BLaER1 (cell line): Measurements from ENCODE around the gene SGMS1.

ENCODE experiments used
- H3K27ac ChIP-seq: shearing (Covaris generic); formaldehyde crosslinking; 2 replicates; pipeline ENCODE4 v1.8.1; 2022
- H3K27me3 ChIP-seq: shearing (Covaris generic); formaldehyde crosslinking; 2 replicates; pipeline ENCODE4 v1.8.1; 2022
- H3K36me3 ChIP-seq: shearing (Covaris generic); formaldehyde crosslinking; 2 replicates; pipeline ENCODE4 v1.8.1; 2022
- H3K4me1 ChIP-seq: shearing (Covaris generic); formaldehyde crosslinking; 2 replicates; pipeline ENCODE4 v1.8.1; 2022
- H3K4me2 ChIP-seq: shearing (Covaris generic); formaldehyde crosslinking; 2 replicates; pipeline ENCODE4 v1.8.1; 2022
- H3K4me3 ChIP-seq: shearing (Covaris generic); formaldehyde crosslinking; 2 replicates; pipeline ENCODE4 v1.8.1; 2022
- H3K9ac ChIP-seq: shearing (Covaris generic); formaldehyde crosslinking; 2 replicates; pipeline ENCODE4 v1.8.1; 2022
- H3K9me3 ChIP-seq: shearing (Covaris generic); formaldehyde crosslinking; 2 replicates; pipeline ENCODE4 v1.8.1; 2022
- H4K20me1 ChIP-seq: shearing (Covaris generic); formaldehyde crosslinking; 2 replicates; pipeline ENCODE4 v1.8.1; 2022
- Cebpa-rat ChIP-seq: shearing (Covaris generic); IDR thresholded peaks from 2 replicates; pipeline ENCODE4 v1.8.1; 2022

Gene SGMS1

DNA sequence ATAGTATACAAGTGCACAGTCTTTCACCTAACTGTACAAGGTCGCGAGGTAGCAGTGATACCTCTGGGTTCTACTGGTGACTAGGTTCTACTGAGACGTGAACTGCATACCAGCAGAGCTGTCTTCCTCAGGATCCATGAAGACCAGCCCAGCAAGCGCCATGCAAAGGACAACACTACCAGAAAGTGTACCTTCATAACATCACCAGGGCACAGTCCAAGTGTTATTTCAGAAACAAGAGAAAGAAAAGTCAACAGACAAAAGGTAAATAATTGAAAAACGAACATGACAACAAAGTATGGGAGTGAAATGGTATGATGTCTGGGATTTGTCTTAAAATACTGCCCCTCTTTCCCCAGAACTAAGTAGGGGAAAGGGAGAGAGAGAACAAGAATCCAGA, 231.3 kb downstream of the SGMS1 start:
- no peak overlapping the region for H3K4me2 ChIP-seq
- H4K20me1 ChIP-seq: no peaks in the 10 kb centered on the region
- no peak overlapping the region for H3K4me3 ChIP-seq
- H3K36me3 ChIP-seq: no peaks in the 10 kb centered on the region
- H3K27ac ChIP-seq: no peak overlapping the region
- no peak overlapping the region for H3K9ac ChIP-seq
- TF ChIP-seq Cebpa-rat: no peak
- H3K9me3 ChIP-seq: no peaks in the 10 kb centered on the region
- peaks cover 18% of the 10 kb centered on the region; the same call in 1 of the 2 replicates for H3K4me1 ChIP-seq
- H3K27me3 ChIP-seq: no peaks in the 10 kb centered on the region

DNA sequence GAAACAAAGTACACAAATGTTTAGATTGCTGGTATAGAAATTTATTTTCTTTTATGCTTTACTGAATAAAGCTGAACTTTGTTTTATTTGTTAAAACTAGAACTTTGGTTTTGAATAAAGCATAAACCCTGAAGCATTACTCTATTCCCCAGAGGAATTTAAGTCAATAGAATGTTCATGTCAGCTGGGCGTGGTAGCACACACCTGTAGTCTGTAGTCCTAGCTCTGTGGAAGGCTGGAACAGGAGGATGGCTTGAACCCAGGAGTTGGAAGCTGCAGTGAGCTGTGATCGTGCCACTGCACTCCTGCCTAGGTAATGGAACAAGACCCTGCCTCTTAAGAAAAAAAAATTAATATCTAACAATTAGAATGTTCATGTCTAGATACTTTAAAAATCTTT, 233.5 kb downstream of the SGMS1 start:
- H3K27ac ChIP-seq: no peak overlapping the region
- no peaks in the 10 kb centered on the region for H3K9me3 ChIP-seq
- no peak overlapping the region for H3K4me2 ChIP-seq
- no peak for TF ChIP-seq Cebpa-rat
- peaks cover 14% of the 10 kb centered on the region; the same call in 1 of the 2 replicates for H3K4me1 ChIP-seq
- no peaks in the 10 kb centered on the region for H3K36me3 ChIP-seq
- H3K9ac ChIP-seq: no peak overlapping the region
- H3K27me3 ChIP-seq: no peaks in the 10 kb centered on the region
- no peak overlapping the region for H3K4me3 ChIP-seq
- H4K20me1 ChIP-seq: no peaks in the 10 kb centered on the region

DNA sequence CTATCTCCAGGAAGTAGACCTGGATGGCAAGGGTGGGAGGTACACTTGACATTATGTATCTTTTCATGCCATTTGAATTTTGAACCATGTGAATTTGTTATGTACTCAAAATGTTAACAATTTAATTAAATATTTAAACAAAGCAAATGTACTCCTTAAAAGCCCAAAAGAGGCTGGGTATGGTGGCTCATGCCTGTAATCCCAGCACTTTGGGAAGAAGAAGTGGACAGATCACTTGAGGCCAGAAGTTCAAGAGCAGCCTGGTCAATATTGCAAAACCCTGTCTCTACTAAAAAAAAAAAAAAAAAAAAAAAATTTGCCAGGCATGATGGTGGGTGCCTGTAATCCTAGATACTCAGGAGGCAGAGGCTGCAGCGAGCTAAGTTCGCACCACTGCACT, 235.6 kb downstream of the SGMS1 start:
- H3K9me3 ChIP-seq: no peaks in the 10 kb centered on the region
- no peaks in the 10 kb centered on the region for H3K27me3 ChIP-seq
- no peak overlapping the region for H3K4me3 ChIP-seq
- no peak for TF ChIP-seq Cebpa-rat
- H3K9ac ChIP-seq: no peak overlapping the region
- no peak overlapping the region for H3K4me2 ChIP-seq
- H4K20me1 ChIP-seq: no peaks in the 10 kb centered on the region
- H3K27ac ChIP-seq: no peak overlapping the region
- H3K4me1 ChIP-seq: peaks cover 14% of the 10 kb centered on the region; the same call in 1 of the 2 replicates
- no peaks in the 10 kb centered on the region for H3K36me3 ChIP-seq

DNA sequence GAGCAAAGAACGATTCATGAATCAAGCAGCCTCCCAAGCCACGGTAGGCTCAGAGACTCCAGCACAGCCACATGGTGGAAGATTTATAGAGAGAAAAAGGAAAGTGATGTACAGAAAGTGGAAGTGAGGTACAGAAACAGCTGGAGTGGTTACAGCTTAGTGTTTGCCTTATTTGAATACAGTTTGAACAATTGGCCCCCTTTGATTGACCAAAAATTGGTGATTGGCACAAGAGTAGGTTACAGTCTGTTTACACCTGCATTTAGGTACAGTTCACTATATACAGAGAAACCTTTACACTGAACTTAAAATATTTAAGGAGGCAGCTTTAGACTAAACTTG, 236.1 kb downstream of the SGMS1 start:
- Histone ChIP-seq H4K20me1 (no peaks in the 10 kb centered on the region), H3K27me3 (no peaks in the 10 kb centered on the region), H3K27ac (no peak overlapping the region), H3K36me3 (no peaks in the 10 kb centered on the region), H3K9me3 (no peaks in the 10 kb centered on the region), H3K4me1 (peaks cover 14% of the 10 kb centered on the region; the same call in 1 of the 2 replicates), H3K9ac (no peak overlapping the region), H3K4me3 (no peak overlapping the region), H3K4me2 (no peak overlapping the region)
- no peak for TF ChIP-seq Cebpa-rat

DNA sequence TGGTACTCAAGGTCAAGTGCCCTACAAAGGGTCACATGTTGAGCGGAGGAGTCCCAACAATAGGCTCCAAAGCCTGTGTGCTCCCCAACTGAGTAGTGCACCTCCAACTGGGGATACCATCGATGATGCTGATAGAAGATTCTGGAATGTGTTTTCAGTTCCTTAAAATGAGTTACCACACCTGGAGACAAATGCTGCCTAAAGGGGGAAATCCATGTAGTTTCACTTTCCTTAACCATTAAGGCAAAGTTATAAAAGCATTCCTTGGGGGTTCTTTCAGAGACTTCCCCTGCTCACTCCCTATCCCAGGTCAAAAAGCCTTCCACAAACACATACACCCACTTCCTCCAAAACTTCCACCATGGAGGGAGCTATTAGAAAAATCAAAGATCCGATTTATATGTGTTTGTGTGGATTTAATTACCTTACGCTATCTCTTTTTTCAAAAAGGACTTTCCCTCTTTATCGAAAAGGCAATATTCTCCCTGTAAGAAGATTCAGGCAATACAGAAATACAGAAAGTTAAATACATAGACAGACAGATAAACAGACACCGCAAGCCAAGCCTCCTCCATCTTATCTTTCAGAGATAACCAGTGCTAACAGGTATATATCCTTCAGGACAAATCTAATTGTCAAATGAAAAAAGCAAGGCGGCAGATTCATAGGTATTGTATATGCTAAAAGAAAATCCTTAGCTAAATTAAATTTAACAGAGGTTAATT, 236.6 kb downstream of the SGMS1 start:
- H3K27ac ChIP-seq: no peak overlapping the region
- H4K20me1 ChIP-seq: no peaks in the 10 kb centered on the region
- no peak overlapping the region for H3K4me2 ChIP-seq
- no peaks in the 10 kb centered on the region for H3K36me3 ChIP-seq
- H3K27me3 ChIP-seq: no peaks in the 10 kb centered on the region
- H3K4me3 ChIP-seq: no peak overlapping the region
- no peak overlapping the region for H3K9ac ChIP-seq
- TF ChIP-seq Cebpa-rat: no peak
- H3K9me3 ChIP-seq: no peaks in the 10 kb centered on the region
- peaks cover 14% of the 10 kb centered on the region; the same call in 1 of the 2 replicates for H3K4me1 ChIP-seq

DNA sequence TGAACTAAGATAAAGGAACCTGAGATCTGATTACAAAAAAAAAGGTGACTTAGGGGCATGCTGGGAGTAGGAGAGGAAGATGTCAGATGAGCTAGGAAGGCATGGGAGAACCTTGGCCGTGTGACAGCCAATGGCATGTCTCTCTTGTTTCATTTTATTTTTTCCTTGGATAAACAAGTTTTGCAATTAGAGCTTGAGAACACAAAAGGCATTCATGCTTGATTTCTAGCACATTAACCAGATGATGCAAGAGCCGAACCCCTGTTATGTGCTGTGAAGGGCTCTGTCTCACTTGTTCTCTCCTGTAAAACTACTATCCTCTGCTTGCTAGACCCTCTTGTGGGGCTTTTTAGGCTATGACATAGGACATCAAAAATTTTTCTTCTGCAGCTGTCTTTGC, 238.1 kb downstream of the SGMS1 start:
- H3K9ac ChIP-seq: no peak overlapping the region
- no peak for TF ChIP-seq Cebpa-rat

DNA sequence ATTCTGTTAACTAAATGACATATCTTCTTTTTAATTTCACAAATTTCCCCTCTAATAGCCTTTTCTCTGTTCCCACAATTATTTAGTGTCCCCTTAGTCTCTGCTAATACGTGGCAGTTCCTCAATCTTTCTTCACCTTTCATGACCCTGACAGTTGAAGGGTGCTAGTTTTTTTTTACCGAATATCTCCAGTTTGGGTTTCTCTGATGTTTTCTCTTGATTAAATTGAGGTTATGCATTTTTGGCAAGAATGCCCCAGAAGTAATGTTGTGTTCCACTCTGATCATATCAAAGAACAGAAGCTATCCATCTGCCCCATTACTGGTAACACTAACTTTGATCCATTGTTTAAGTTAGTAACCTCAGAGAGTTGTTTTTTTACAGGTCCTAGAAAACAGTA, 238.9 kb downstream of the SGMS1 start:
- Histone ChIP-seq H3K27ac (no peak overlapping the region), H3K9ac (no peak overlapping the region), H3K4me2 (no peak overlapping the region), H3K4me1 (peaks cover 17% of the 10 kb centered on the region), H3K36me3 (no peaks in the 10 kb centered on the region), H3K27me3 (no peaks in the 10 kb centered on the region), H4K20me1 (no peaks in the 10 kb centered on the region), H3K4me3 (no peak overlapping the region), H3K9me3 (no peaks in the 10 kb centered on the region)
- TF ChIP-seq Cebpa-rat: no peak

More for the DNA sequence above, 238.1 kb downstream of the SGMS1 start:
- Histone ChIP-seq H3K4me2 (no peak overlapping the region), H3K27me3 (no peaks in the 10 kb centered on the region), H3K4me3 (no peak overlapping the region), H3K4me1 (peaks cover 14% of the 10 kb centered on the region; the same call in 1 of the 2 replicates), H3K27ac (no peak overlapping the region), H3K9me3 (no peaks in the 10 kb centered on the region), H4K20me1 (no peaks in the 10 kb centered on the region), H3K36me3 (no peaks in the 10 kb centered on the region)

DNA sequence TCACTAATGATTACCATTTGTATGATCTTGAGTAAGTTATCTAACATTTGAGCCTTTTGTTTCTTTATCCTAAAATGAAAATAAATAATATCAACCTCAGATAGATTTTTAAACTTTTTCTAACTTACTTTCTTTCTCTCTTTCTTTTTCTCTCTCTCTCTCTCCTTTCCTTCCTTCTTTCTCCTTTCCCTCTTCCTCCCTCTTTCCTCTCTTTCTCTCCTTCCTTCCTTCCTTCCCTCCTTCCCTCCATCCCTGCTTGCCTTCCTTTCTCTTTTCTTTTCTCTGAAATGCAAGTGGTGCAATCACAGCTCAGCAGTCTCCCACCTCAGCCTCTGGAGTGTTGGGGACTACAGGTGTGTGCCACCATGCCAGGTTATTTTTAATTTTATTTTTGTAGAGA, 239.5 kb downstream of the SGMS1 start:
- Histone ChIP-seq H3K9ac (no peak overlapping the region), H3K36me3 (no peaks in the 10 kb centered on the region), H3K27ac (no peak overlapping the region), H3K4me3 (no peak overlapping the region), H3K4me2 (no peak overlapping the region), H3K4me1 (peaks cover 22% of the 10 kb centered on the region), H3K9me3 (no peaks in the 10 kb centered on the region), H4K20me1 (no peaks in the 10 kb centered on the region), H3K27me3 (no peaks in the 10 kb centered on the region)
- no peak for TF ChIP-seq Cebpa-rat

DNA sequence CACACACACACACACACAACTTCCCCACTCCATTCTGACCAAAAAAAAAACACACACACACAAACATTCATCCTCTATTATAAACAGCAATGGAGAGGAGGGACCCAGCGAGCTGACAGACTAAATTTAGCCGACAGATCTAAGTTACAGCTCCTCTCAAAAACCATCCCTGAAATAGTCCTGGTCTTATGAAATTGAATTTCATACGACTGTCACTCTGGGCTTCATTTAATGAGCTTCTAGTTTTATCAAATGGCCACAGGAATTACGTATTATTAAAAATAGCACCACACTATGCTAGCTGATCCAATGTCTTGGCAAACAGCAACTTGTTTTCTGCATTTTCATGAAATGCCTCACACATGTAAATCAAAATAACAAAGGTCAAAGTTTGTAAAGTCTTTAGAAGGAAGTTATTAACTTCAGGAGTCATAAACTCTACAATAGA, 241.2 kb downstream of the SGMS1 start:
- H3K27ac ChIP-seq: no peak overlapping the region
- TF ChIP-seq Cebpa-rat: no peak
- H3K4me1 ChIP-seq: peaks cover 12% of the 10 kb centered on the region
- no peaks in the 10 kb centered on the region for H3K27me3 ChIP-seq
- no peak overlapping the region for H3K4me2 ChIP-seq
- H3K4me3 ChIP-seq: no peak overlapping the region
- H3K36me3 ChIP-seq: no peaks in the 10 kb centered on the region
- no peaks in the 10 kb centered on the region for H3K9me3 ChIP-seq
- H4K20me1 ChIP-seq: no peaks in the 10 kb centered on the region
- no peak overlapping the region for H3K9ac ChIP-seq

DNA sequence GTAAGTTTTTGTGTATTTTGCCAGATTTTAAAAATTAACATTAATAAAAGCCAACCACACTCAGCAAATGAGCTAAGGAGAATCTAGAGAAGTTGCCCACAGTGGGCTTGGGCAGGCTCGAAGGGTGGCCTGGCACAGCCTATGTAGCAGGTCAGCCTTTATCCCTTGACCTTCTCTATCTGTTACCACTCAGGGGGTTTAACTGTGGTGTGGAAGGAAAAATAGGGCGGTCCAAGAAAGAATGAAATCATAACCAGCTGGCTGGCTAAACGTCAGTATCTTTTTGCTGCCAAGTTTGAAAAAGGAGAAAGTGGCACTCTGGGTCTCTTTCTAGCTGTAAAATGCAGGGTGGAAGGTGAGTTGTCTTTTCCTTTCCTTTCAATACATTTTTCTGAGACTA, 242.1 kb downstream of the SGMS1 start:
- TF ChIP-seq Cebpa-rat: no peak

DNA sequence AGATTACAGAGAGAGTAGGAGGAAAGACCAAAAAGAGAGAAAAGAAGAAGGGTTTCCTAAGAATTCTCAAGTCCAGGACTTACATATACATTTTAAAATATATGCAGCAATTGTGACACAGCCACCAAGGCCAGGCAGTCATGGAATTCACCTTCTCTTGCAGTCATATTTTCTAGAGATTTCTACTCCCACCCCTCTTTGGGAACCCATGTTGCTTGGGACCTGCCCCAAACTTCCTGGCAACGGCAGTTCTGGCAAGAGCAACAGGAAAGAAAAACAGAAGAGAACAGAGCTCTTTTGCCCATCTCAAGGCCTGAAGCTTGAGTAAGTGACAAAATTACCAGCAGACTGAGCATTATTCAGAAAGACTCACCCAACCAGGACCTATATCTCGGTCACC, 244.1 kb downstream of the SGMS1 start:
- no peak for TF ChIP-seq Cebpa-rat
- Histone ChIP-seq H3K4me2 (peak overlapping the region; percentile 13; the same call in 1 of the 2 replicates), H3K27ac (no peak overlapping the region), H3K27me3 (no peaks in the 10 kb centered on the region), H3K36me3 (no peaks in the 10 kb centered on the region), H3K4me1 (peaks cover 23% of the 10 kb centered on the region), H3K9me3 (no peaks in the 10 kb centered on the region), H3K9ac (no peak overlapping the region), H3K4me3 (no peak overlapping the region), H4K20me1 (no peaks in the 10 kb centered on the region)

More for the DNA sequence above, 242.1 kb downstream of the SGMS1 start:
- no peak overlapping the region for H3K9ac ChIP-seq
- H3K36me3 ChIP-seq: no peaks in the 10 kb centered on the region
- H3K4me2 ChIP-seq: no peak overlapping the region
- no peaks in the 10 kb centered on the region for H3K9me3 ChIP-seq
- peaks cover 8% of the 10 kb centered on the region for H3K4me1 ChIP-seq
- no peak overlapping the region for H3K4me3 ChIP-seq
- no peak overlapping the region for H3K27ac ChIP-seq
- H4K20me1 ChIP-seq: no peaks in the 10 kb centered on the region
- H3K27me3 ChIP-seq: no peaks in the 10 kb centered on the region
